GM12878 (cell line): ENCODE results near the gene LEMD3. TPM values are rescaled to one million over a fixed set of nuclear protein-coding genes. Genes with fewer than 3 reads are reported as not detected.

Source experiments
- ATAC-seq: fragments of 200-7000 bp; cut with Tn5 transposase; 3 replicates; pipeline ENCODE4 v1.9.1; 2020; ENCODE audit warnings: mild to moderate bottlenecking, moderate library complexity
- BruUV-seq: library from RNA; stranded (reverse); fragments of 400-500 nt; replicated peaks from 2 replicates; lab custom pipeline; 2021; lab: Mats Ljungman, UMichigan
- CTCF ChIA-PET: fragments of 300-600 bp; sonication (Branson Sonifier 250); formaldehyde crosslinking; extraction: SDS; loops from one replicate; lab custom pipeline; 2021; ENCODE audit warnings: inconsistent platforms; lab: Yijun Ruan, JAX
- POLR2A ChIA-PET: fragments of 350-600 bp; formaldehyde crosslinking; extraction: SDS; loops from one replicate; lab custom pipeline; 2021; ENCODE audit warnings: inconsistent platforms; lab: Charles Lee
- RAD21 ChIA-PET: fragments of 300-600 bp; sonication (Branson Sonifier 250); formaldehyde crosslinking; loops from one replicate; lab custom pipeline; 2023; ENCODE audit warnings: antibody characterized with exemption; ENCODE audit not compliant: unreplicated experiment; lab: Charles Lee
- SMC1A ChIA-PET: fragments of 300-600 bp; sonication (Branson Sonifier 250); formaldehyde crosslinking; loops from one replicate; lab custom pipeline; 2023; ENCODE audit not compliant: unreplicated experiment, uncharacterized antibody; lab: Charles Lee
- DNase-seq: peaks from one replicate; pipeline ENCODE4 v3.0.0-alpha.2; 2011; ENCODE audit warnings: low read depth, low spot score
- FAIRE-seq: peaks from 3 replicates; lab custom pipeline; 2011; peaks lifted over from hg19 to GRCh38; lab: Jason Lieb, UNC
- H2AFZ ChIP-seq: 2 replicates; pipeline ENCODE4 v1.6.0; 2011; ENCODE audit warnings: low read depth, low read length, control low read depth; ENCODE audit not compliant: control insufficient read depth
- H3K27ac ChIP-seq: 2 replicates; pipeline ENCODE4 v1.5.1; 2011; ENCODE audit warnings: control low read depth; ENCODE audit not compliant: control insufficient read depth, insufficient read depth
- H3K27me3 ChIP-seq, 2 experiments: replicated peaks in 1 of 2; 2 replicates each; pipeline versions ENCODE4 v1.6.0 to v1.6.1; 2011; ENCODE audit warnings: low read length in 1 of 2; ENCODE audit not compliant: control insufficient read depth in 2 of 2, insufficient read depth in 2 of 2
- H3K36me3 ChIP-seq, 2 experiments: 2 replicates each; pipeline ENCODE4 v1.5.1; 2011; ENCODE audit warnings: low read length in 1 of 2; ENCODE audit not compliant: control insufficient read depth in 2 of 2, insufficient read depth in 2 of 2
- H3K4me1 ChIP-seq: 2 replicates; pipeline ENCODE4 v1.6.1; 2011; ENCODE audit warnings: mild to moderate bottlenecking, low read length, moderate library complexity, mixed read lengths; ENCODE audit not compliant: control insufficient read depth, insufficient read depth
- H3K4me2 ChIP-seq: 2 replicates; pipeline ENCODE4 v1.6.0; 2011; ENCODE audit warnings: control low read depth; ENCODE audit not compliant: control insufficient read depth, insufficient read depth
- H3K4me3 ChIP-seq: fragments of 200-600 bp; sonication (generic); 2 replicates; pipeline ENCODE4 v1.5.1; 2016
- H3K79me2 ChIP-seq: 2 replicates; pipeline ENCODE4 v1.6.0; 2011; ENCODE audit warnings: low read length; ENCODE audit not compliant: control insufficient read depth, insufficient read depth
- H3K9ac ChIP-seq: 2 replicates; pipeline ENCODE4 v1.8.0; 2011; ENCODE audit warnings: low read length, control low read depth, mixed read lengths; ENCODE audit not compliant: control insufficient read depth, insufficient read depth
- H3K9me3 ChIP-seq: replicated peaks from 3 replicates; pipeline ENCODE4 v1.5.1; 2011; ENCODE audit warnings: mild to moderate bottlenecking, low read length; ENCODE audit not compliant: control insufficient read depth, insufficient read depth
- H4K20me1 ChIP-seq: 2 replicates; pipeline ENCODE4 v1.6.0; 2011; ENCODE audit not compliant: control insufficient read depth, insufficient read depth
- EED ChIP-seq: sonication (generic); IDR thresholded peaks from 2 replicates; pipeline ENCODE4 v1.6.1; 2016; ENCODE audit warnings: antibody characterized with exemption, low read depth
- KDM1A ChIP-seq: fragments of 200-600 bp; sonication (generic); IDR thresholded peaks from 2 replicates; pipeline ENCODE4 v1.6.1; 2016; ENCODE audit warnings: borderline replicate concordance
- PAX5 ChIP-seq: IDR thresholded peaks from 2 replicates; pipeline ENCODE4 v1.6.1; 2011; ENCODE audit warnings: low read depth, low read length, borderline replicate concordance
- SP1 ChIP-seq: IDR thresholded peaks from one replicate; pipeline ENCODE4 v1.6.1; 2011; ENCODE audit warnings: low read depth, low read length
- ZBED1 ChIP-seq: IDR thresholded peaks from 2 replicates; pipeline ENCODE4 v1.6.1; 2016; ENCODE audit warnings: borderline replicate concordance
- ZNF207 ChIP-seq: fragments of 450-650 bp; IDR thresholded peaks from 2 replicates; pipeline ENCODE4 v1.6.1; 2014; ENCODE audit warnings: antibody characterized with exemption, mild to moderate bottlenecking, borderline replicate concordance
- WGBS: methylation state at CpG from one replicate; pipeline ENCODE4 v1.1.6; 2016; ENCODE audit warnings: low lambda C conversion rate; ENCODE audit not compliant: insufficient replicate concordance, insufficient coverage; ENCODE audit errors: missing lambda C conversion rate; 5-methylcytosine and 5-hydroxymethylcytosine counted together
- in situ Hi-C: fragments of 300-500 bp; cut with MboI; formaldehyde crosslinking; loops from 9 replicates; pipeline ENCODE4 v1.14.3; 2018; ENCODE audit warnings: mixed read lengths
- intact Hi-C: fragments of 100-400 bp; cut with micrococcal nuclease; formaldehyde crosslinking; loops from one replicate; pipeline ENCODE4 v1.14.2; 2022; ENCODE audit not compliant: unreplicated experiment
- polyA plus RNA-seq, 11 experiments: library from polyadenylated mRNA; depleted of rRNA in 4 of 11; unstranded in 6 of 11; stranded (reverse) in 5 of 11; fragments of >200 nt; fragmentation: Nextera tagmentation in 4 of 11; fragmentation: Illumina TruSeq in 1 of 11; extraction: Ambion mirVana in 4 of 11; extraction: Trizol in 1 of 11; gene quantifications; 1 replicate in 1 of 11; 2 replicates in 10 of 11; pipeline versions ENCODE4 v1.2.1 to v1.2.3, GENCODE V29; 2011 to 2016; ENCODE audit warnings: inconsistent platforms in 2 of 11, missing spikeins in 2 of 11, low read depth in 1 of 11
- total RNA-seq, 4 experiments: library from RNA; depleted of rRNA in 3 of 4; stranded (reverse); fragments of >200 nt in 3 of 4; fragmentation: Illumina TruSeq in 1 of 4; extraction: Trizol in 1 of 4; gene quantifications; 2 replicates each; pipeline versions ENCODE4 v1.2.1 to v1.2.3, GENCODE V29; 2013 to 2021

LEMD3 gene
- total and polyA plus RNA-seq, 10 of the 15 experiments (the other 5 are each of a cell fraction or from before 2014, with no cell fraction given) = 7.5 to 26.0 (median 16.5) TPM

DNA sequence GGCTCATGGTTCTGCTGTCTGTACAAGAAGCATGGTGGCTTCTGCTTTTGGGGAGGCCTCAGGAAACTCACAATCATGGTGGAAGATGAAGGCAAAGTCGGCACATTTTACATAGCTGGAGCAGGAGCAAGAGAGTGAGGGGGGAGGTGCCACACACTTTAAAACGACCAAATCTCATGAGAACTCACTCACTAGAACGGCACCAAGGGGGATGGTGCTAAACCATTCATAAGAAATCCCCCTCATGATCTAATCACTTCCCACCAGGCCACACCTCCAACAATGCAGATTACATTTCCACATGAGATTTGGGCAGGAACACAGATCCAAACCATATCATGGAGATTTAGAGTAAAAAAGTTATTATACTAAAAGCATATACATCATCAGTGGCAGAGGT, 13.6 kb upstream of the LEMD3 start:
- H3K79me2 ChIP-seq = no peaks in the 10 kb centered on the region
- SMC1A ChIA-PET = interaction anchor here (0.7 to 8.7 kb wide), 19 partner anchors 9 to 545 kb away, joined by 3 to 107 read pairs (median 4); partner anchors contain the start of gene LEMD3
- H3K27ac ChIP-seq = peak overlapping the region; percentile 69
- no TSS peak for BruUV-seq
- peak; percentile 87 for ATAC-seq
- RAD21 ChIA-PET = interaction anchor here (0.6 to 3.8 kb wide), 9 partner anchors 9 to 278 kb away, joined by 3 to 44 read pairs (median 10); partner anchors contain the start of gene LEMD3
- H4K20me1 ChIP-seq = no peaks in the 10 kb centered on the region
- CTCF ChIA-PET = interaction anchor here (0.7 to 3.7 kb wide), 10 partner anchors 9 to 359 kb away, joined by 3 to 26 read pairs (median 4); partner anchors contain the start of gene LEMD3
- peak overlapping the region; percentile 57 for H3K4me2 ChIP-seq
- WGBS = 3% methylated on average over 3 of the region's 3 CpGs
- intact Hi-C loops = no loop called here
- H3K9me3 ChIP-seq = no peaks in the 10 kb centered on the region; the same call in 2 of the 3 replicates
- DNase-seq = peak; percentile 40
- no peaks in the 10 kb centered on the region for H3K36me3 ChIP-seq
- H3K4me3 ChIP-seq = peak overlapping the region; percentile 9; the same call in 1 of the 2 replicates
- peak; percentile 44 for FAIRE-seq
- TF ChIP-seq SP1 (no peak), PAX5 (peak; percentile 53; the same call in 1 of the 2 replicates), ZNF207 (0 out of 2 replicates have a peak, but pooled peaks have one; percentile 57), ZBED1 (0 out of 2 replicates have a peak, but pooled peaks have one; percentile 18), EED (0 out of 2 replicates have a peak, but pooled peaks have one; percentile 27), KDM1A (no peak)
- POLR2A ChIA-PET = interaction anchor here (1.0 to 5.2 kb wide), 6 partner anchors 9 to 77 kb away, joined by 3 to 63 read pairs (median 6); partner anchors contain the start of gene LEMD3
- H3K4me1 ChIP-seq = peaks cover 20% of the 10 kb centered on the region
- no peaks in the 10 kb centered on the region for H3K27me3 ChIP-seq
- H2AFZ ChIP-seq = peak overlapping the region; percentile 84
- in situ Hi-C loops = no loop called here
- H3K9ac ChIP-seq = no peak overlapping the region; the same call in 1 of the 2 replicates
